Activated T-helper 1 cell treated with anti-CD3 and anti-CD28 coated beads, Interleukin-2, amount 50 U/mL, for 16 hours (primary cell): ENCODE data around the gene MSI2.

Source experiments
- DNase-seq, 2 donors: peaks; one replicate each; pipeline ENCODE4 v3.0.0-alpha.2; 2020; ENCODE audit warnings: low read depth in 1 of 2, low spot score in 1 of 2

MSI2 gene

GRCh38 chr17:57269052-57269451 lies 12.7 kb downstream of the MSI2 start:
- no peak for DNase-seq

GRCh38 chr17:57269598-57270255 lies 13.4 kb downstream of the MSI2 start:
- DNase-seq: no peak

GRCh38 chr17:57270801-57271245 lies 14.5 kb downstream of the MSI2 start:
- no peak for DNase-seq

GRCh38 chr17:57271821-57272220 lies 15.5 kb downstream of the MSI2 start:
- DNase-seq: no peak

- DNase-seq: no peak
Observed at GRCh38 chr17:57273490-57273889, 17.2 kb downstream of the MSI2 start.

GRCh38 chr17:57274162-57274561 lies 17.8 kb downstream of the MSI2 start:
- no peak for DNase-seq

- DNase-seq: no peak
Observed at GRCh38 chr17:57275071-57275764, 18.9 kb downstream of the MSI2 start.

- DNase-seq: no peak
Observed at GRCh38 chr17:57276621-57277020, 20.3 kb downstream of the MSI2 start.

GRCh38 chr17:57277923-57278604 lies 21.7 kb downstream of the MSI2 start:
- DNase-seq: no peak

- no peak for DNase-seq
Observed at GRCh38 chr17:57278740-57279387, 22.5 kb downstream of the MSI2 start.

- DNase-seq: no peak
Observed at GRCh38 chr17:57279432-57279831, 23.1 kb downstream of the MSI2 start.

GRCh38 chr17:57281887-57282286 lies 25.6 kb downstream of the MSI2 start:
- DNase-seq: no peak

- no peak for DNase-seq
Observed at GRCh38 chr17:57282296-57282695, 26.0 kb downstream of the MSI2 start.

- no peak for DNase-seq
Observed at GRCh38 chr17:57283203-57283971, 27.1 kb downstream of the MSI2 start.

GRCh38 chr17:57284583-57284982 lies 28.3 kb downstream of the MSI2 start:
- DNase-seq: no peak

GRCh38 chr17:57284984-57285646 lies 28.8 kb downstream of the MSI2 start:
- DNase-seq: no peak

GRCh38 chr17:57285701-57286100 lies 29.4 kb downstream of the MSI2 start:
- no peak for DNase-seq

- DNase-seq: no peak
Observed at GRCh38 chr17:57286399-57287105, 30.2 kb downstream of the MSI2 start.

- DNase-seq: no peak
Observed at GRCh38 chr17:57288040-57288772, 31.9 kb downstream of the MSI2 start.
